ENCODE measurements around the gene RIN2.

RIN2 gene

DNA sequence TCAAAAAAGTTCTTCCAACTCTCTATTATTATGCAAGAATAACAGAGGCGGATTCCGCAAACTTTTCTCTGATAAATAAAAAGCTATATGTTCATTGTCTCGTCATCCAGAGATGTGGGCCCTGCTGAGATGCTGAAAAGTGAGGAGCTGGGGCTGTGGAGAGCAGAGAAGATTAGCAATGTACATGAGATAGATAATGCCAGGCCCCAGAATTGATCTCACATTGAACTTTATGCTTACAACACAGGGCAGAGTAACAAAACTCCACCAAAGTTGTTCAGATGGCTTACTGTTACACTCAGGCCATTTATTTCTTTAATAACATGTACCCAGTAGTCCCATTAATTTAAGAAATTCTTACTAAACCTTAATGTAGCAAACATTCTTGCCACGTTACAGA is 32.7 kb upstream of the RIN2 start:
- no peak overlapping the region for H3K9ac ChIP-seq
- TF ChIP-seq, protein P1, sequence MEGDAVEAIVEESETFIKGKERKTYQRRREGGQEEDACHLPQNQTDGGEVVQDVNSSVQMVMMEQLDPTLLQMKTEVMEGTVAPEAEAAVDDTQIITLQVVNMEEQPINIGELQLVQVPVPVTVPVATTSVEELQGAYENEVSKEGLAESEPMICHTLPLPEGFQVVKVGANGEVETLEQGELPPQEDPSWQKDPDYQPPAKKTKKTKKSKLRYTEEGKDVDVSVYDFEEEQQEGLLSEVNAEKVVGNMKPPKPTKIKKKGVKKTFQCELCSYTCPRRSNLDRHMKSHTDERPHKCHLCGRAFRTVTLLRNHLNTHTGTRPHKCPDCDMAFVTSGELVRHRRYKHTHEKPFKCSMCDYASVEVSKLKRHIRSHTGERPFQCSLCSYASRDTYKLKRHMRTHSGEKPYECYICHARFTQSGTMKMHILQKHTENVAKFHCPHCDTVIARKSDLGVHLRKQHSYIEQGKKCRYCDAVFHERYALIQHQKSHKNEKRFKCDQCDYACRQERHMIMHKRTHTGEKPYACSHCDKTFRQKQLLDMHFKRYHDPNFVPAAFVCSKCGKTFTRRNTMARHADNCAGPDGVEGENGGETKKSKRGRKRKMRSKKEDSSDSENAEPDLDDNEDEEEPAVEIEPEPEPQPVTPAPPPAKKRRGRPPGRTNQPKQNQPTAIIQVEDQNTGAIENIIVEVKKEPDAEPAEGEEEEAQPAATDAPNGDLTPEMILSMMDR (conservative IDR thresholded peaks at IDR 0.05; ENCODE audit: low read depth, low read length): no peak

DNA sequence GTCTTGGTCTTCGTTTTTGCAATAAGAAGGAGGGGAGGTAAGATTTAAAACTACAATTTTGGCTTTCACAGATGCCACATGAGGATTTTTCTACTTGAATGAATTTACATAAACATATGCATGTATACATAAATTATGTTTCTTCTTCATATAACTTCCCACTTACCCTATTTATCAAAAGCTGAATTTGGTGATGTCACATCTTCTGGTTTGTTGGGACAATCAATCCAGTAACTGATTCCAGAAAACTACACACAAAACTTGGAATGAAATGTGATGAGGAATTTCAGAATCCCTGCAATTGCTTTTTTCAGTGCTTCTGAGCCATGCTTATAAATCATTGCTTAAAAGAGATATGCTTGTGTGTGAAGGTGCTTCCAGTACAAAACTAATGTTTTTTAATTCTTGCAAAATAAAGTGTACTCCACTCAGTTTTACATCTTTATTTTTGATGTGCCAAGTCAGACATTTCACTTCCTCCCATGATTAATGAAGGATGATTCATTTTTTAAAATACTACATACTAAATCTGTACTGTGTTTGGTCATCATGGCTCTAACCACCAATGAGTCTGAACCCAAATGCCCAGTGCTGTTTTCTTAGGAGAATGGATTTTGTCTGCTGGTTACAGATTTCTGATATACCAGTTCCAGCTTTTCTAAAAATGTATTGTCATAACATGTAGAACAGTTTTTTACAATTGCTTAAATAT is 32.1 kb upstream of the RIN2 start:
- Histone ChIP-seq H3K4me1 (ENCODE audit: low read depth, poor library complexity, severe bottlenecking) (no peaks in the 10 kb centered on the region), H3K27ac (no peak overlapping the region), H3K79me2 (ENCODE audit: insufficient read depth, low read depth) (no peaks in the 10 kb centered on the region), H3K36me3 (ENCODE audit: insufficient read depth) (no peaks in the 10 kb centered on the region), H4K20me1 (ENCODE audit: insufficient read depth) (no peaks in the 10 kb centered on the region), H2AFZ (ENCODE audit: low read depth) (no peak overlapping the region), H3K9ac (no peak overlapping the region), H3K27me3 (ENCODE audit: insufficient read depth, low read depth) (no peaks in the 10 kb centered on the region), H3K4me2 (no peak overlapping the region), H3K4me3 (IDR thresholded peaks at IDR 0.05; ENCODE audit: insufficient read depth, low read depth, low read length) (no peak overlapping the region)
- TF ChIP-seq, protein P1 (conservative IDR thresholded peaks at IDR 0.05; ENCODE audit: low read depth, low read length): no peak

More for the DNA sequence above, 32.7 kb upstream of the RIN2 start:
- no peaks in the 10 kb centered on the region for H3K36me3 ChIP-seq (ENCODE audit: insufficient read depth)
- no peak overlapping the region for H3K27ac ChIP-seq
- H3K27me3 ChIP-seq (ENCODE audit: insufficient read depth, low read depth): no peaks in the 10 kb centered on the region
- no peak overlapping the region for H3K4me2 ChIP-seq
- no peaks in the 10 kb centered on the region for H4K20me1 ChIP-seq (ENCODE audit: insufficient read depth)
- no peak overlapping the region for H2AFZ ChIP-seq (ENCODE audit: low read depth)
- no peak overlapping the region for H3K4me3 ChIP-seq (IDR thresholded peaks at IDR 0.05; ENCODE audit: insufficient read depth, low read depth, low read length)
- no peaks in the 10 kb centered on the region for H3K79me2 ChIP-seq (ENCODE audit: insufficient read depth, low read depth)
- no peaks in the 10 kb centered on the region for H3K4me1 ChIP-seq (ENCODE audit: low read depth, poor library complexity, severe bottlenecking)

DNA sequence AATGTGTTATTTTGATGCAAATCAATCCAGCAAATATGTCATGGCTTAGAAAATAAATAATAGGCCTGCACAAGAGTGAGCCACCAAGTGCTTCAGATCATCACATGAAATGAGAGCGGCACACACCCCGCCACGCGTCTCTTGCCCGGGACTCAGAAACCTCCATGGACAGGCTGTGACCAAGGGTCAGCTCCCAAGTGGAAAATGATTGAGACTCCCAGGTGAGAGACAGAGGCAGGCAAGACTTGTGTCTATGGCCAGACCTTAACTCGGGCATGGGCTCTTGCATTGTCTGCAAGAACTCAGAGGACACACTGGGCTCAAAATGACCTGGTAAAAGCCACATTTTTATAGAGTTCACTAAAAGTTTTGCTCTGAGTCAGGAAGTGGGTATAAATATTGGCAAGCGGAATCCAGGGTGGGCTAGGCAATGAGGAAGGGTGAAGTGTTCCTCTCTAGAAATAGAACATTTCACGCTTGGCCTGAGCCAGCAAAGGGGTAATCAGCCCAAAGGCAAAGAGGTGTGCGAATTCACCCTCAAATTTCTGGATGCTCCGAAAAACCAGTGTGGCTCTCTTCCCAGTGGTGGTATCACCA is 30.7 kb upstream of the RIN2 start:
- Histone ChIP-seq H3K27me3 (ENCODE audit: insufficient read depth, low read depth) (no peaks in the 10 kb centered on the region), H3K9ac (no peak overlapping the region), H3K4me3 (IDR thresholded peaks at IDR 0.05; ENCODE audit: insufficient read depth, low read depth, low read length) (no peak overlapping the region), H3K36me3 (ENCODE audit: insufficient read depth) (no peaks in the 10 kb centered on the region), H4K20me1 (ENCODE audit: insufficient read depth) (no peaks in the 10 kb centered on the region), H3K79me2 (ENCODE audit: insufficient read depth, low read depth) (no peaks in the 10 kb centered on the region), H3K27ac (no peak overlapping the region), H3K4me1 (ENCODE audit: low read depth, poor library complexity, severe bottlenecking) (no peaks in the 10 kb centered on the region), H3K4me2 (no peak overlapping the region), H2AFZ (ENCODE audit: low read depth) (no peak overlapping the region)
- TF ChIP-seq, protein P1 (conservative IDR thresholded peaks at IDR 0.05; ENCODE audit: low read depth, low read length): no peak

DNA sequence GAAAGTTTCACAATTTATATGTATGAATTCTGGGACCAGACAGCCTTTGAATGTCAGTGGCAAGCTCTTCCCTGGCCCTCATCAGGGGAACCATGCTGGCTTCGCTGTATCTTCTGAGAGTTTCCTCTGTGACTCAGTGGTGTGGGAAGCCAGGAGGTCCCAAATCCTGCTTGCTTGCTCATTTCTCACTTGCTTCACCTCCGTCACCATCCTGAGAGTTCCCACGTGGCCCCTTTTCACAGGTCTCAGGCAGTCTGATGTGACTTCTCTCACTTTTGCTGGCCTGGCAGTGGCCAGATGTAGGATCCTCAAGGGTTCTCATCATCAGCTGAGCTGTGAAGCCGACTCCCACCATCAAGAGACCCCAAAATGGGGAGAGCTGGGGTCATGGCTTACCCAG is 28.4 kb upstream of the RIN2 start:
- no peaks in the 10 kb centered on the region for H3K27me3 ChIP-seq (ENCODE audit: insufficient read depth, low read depth)
- no peaks in the 10 kb centered on the region for H4K20me1 ChIP-seq (ENCODE audit: insufficient read depth)
- no peaks in the 10 kb centered on the region for H3K36me3 ChIP-seq (ENCODE audit: insufficient read depth)
- no peak overlapping the region for H3K4me3 ChIP-seq (IDR thresholded peaks at IDR 0.05; ENCODE audit: insufficient read depth, low read depth, low read length)
- TF ChIP-seq, protein P1 (conservative IDR thresholded peaks at IDR 0.05; ENCODE audit: low read depth, low read length): no peak
- H3K9ac ChIP-seq: no peak overlapping the region
- no peak overlapping the region for H2AFZ ChIP-seq (ENCODE audit: low read depth)
- no peaks in the 10 kb centered on the region for H3K79me2 ChIP-seq (ENCODE audit: insufficient read depth, low read depth)
- H3K27ac ChIP-seq: no peak overlapping the region
- H3K4me1 ChIP-seq (ENCODE audit: low read depth, poor library complexity, severe bottlenecking): no peaks in the 10 kb centered on the region
- no peak overlapping the region for H3K4me2 ChIP-seq

All from KMS-11 (cell line).